NT2/D1 (cell line): ENCODE data around the gene RUNX3.

Experiments used
- SUZ12 ChIP-seq: IDR thresholded peaks from 2 replicates; pipeline ENCODE4 v1.6.1; 2011; ENCODE audit not compliant: insufficient read length, insufficient read depth; ENCODE audit errors: extremely low read depth
- YY1 ChIP-seq: IDR thresholded peaks from 2 replicates; pipeline ENCODE4 v1.6.1; 2011; ENCODE audit not compliant: insufficient read length, insufficient read depth
- ZNF274 ChIP-seq: IDR thresholded peaks from 2 replicates; pipeline ENCODE4 v1.6.1; 2011; ENCODE audit warnings: mild to moderate bottlenecking, low read depth, low read length

DNA sequence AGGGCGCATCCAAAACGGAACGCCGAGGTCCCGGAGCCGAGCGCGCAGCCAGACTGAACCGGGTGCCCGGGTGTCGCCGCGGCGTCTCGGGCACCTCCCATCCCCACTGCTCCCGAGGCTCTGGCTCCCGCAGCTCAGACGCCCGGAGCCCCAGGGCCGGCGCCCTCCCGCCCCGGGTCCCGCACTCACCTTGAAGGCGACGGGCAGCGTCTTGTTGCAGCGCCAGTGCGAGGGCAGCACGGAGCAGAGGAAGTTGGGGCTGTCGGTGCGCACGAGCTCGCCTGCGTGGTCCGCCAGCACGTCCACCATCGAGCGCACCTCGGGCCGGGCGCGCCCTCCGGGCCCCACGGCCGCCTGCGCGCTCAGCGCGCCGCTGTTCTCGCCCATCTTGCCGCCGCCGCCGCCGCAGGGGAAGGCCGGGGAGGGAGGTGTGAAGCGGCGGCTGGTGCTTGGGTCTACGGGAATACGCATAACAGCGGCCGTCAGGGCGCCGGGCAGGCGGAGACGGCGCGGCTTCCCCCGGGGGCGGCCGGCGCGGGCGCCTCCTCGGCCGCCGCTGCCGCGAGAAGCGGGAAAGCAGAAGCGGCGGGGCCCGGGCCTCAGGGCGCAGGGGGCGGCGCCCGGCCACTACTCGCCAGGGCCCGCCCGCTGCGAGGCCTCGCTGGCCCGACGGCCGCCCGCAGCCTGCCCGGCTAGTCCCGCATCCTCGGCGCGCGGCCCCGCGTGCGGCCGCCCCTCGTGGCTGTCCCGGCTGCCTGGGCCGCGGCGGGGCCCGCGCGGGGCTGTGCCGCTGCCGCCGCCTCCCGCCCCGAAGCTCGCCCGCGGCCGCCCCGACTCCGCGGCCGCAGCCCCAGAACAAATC lies 447 bp downstream of the RUNX3 start:
- no peak for TF ChIP-seq SUZ12
- no peak for TF ChIP-seq ZNF274
- TF ChIP-seq YY1 = no peak
